Gastrocnemius medialis (tissue), 4 donors: ENCODE results near the gene TUBD1.

Source experiments
- CTCF ChIP-seq, 5 experiments: fragments of 450-650 bp in 3 of 5; fragments of 200-600 bp in 2 of 5; sonication (generic) in 2 of 5; IDR thresholded peaks in 4 of 5; conservative IDR thresholded peaks in 1 of 5; 1 replicate in 4 of 5; 2 replicates in 1 of 5; pipeline ENCODE4 v1.5.1; 2016 to 2019; ENCODE audit warnings: antibody characterized with exemption in 5 of 5, mild to moderate bottlenecking in 3 of 5, moderate library complexity in 3 of 5
- POLR2A ChIP-seq, 2 donors: fragments of 450-650 bp; IDR thresholded peaks; one replicate each; pipeline ENCODE4 v1.6.1; 2017; ENCODE audit warnings: antibody characterized with exemption in 2 of 2, mild to moderate bottlenecking in 2 of 2, moderate library complexity in 2 of 2

DNA sequence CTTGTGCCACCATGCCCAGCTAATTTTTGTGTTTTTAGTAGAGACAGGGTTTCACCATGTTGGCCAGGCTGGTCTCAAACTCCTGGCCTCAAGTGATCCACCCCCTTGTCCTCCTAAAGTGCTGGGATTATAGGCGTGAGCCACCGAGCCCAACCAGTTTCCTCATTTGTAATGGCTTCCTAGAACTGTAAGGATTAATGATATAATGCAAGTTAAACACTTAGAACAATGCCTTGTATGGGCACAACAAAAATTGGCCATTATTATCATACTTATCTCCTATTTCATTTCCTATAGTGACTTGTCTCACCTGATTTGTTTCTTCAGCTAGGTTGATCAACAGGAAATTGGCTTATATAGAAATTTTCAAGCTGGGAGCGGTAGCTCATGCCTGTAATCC, 14.1 kb downstream of the TUBD1 start:
- TF ChIP-seq CTCF (IDR thresholded peaks at IDR 0.05 in 4 of 5, conservative IDR thresholded peaks at IDR 0.05 in 1 of 5) (no peak), POLR2A (IDR thresholded peaks at IDR 0.05) (no peak)
